ENCODE results near the gene SPSB3.

The SPSB3 gene

DNA sequence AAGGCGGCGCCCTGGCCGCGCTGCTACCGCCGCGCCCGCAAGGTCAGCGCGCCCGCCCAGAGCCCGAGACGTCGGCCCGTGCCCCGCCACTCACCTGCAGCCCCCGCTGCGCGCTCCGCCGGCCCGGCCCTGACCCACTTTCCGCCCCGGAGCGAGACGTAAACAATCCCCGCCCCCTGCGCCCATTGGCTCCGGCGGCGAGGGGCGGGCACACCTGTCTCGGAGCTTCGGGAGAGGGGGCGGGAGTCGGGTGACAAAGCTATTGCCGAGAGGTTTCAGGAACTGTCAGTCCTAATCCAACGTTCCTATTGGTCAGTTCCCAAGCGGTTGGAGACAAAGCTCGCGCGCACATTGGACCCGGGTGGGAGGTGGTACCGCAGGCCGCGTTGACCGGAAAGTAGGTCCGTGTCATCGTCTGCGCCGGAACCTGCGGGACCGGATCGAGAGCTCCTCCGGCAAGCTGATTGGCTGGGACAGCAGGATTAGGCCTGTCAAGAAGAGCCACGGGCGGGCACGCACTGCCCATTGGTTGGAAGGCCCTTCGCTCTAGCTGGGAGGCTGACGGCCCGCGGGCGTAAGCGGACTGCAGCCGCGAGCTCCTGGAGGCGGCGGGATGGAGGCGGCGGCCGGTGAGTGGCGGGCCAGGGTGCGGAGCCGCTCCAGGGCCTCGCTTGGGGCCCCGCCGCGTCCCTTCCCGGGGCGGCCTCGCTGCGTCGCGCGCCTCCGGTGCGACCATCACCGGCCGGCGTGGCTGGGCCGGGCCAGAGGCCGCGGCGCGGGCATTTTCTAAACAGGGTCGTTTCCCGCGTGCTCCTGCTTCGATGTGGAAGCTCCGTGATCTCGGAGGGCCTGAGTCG is at the start of gene SPSB3, which contains the start of gene NUBP2:
Gene SPSB3 (minus strand): TSS at position 164 of the 857 bp plus-strand sequence. CDS start 1,088 bp downstream, outside the sequence.
Gene NUBP2 (plus strand): TSS at position 553 of the 857 bp plus-strand sequence. CDS start 61 bp downstream, at position 614.
- peak within 1 kb of the TSS; percentile 96 for H3K9ac ChIP-seq (ENCODE audit: low read depth, low read length)
- no peaks in the 10 kb centered on the region for H3K9me3 ChIP-seq (ENCODE audit: control insufficient read depth, insufficient read depth, low read length)
- H3K4me1 ChIP-seq (ENCODE audit: insufficient read depth, low read length): no peaks in the 10 kb centered on the region; the same call in 1 of the 2 replicates
- H3K36me3 ChIP-seq (ENCODE audit: insufficient read depth, low read length): no peaks in the 10 kb centered on the region; the same call in 1 of the 2 replicates

DNA sequence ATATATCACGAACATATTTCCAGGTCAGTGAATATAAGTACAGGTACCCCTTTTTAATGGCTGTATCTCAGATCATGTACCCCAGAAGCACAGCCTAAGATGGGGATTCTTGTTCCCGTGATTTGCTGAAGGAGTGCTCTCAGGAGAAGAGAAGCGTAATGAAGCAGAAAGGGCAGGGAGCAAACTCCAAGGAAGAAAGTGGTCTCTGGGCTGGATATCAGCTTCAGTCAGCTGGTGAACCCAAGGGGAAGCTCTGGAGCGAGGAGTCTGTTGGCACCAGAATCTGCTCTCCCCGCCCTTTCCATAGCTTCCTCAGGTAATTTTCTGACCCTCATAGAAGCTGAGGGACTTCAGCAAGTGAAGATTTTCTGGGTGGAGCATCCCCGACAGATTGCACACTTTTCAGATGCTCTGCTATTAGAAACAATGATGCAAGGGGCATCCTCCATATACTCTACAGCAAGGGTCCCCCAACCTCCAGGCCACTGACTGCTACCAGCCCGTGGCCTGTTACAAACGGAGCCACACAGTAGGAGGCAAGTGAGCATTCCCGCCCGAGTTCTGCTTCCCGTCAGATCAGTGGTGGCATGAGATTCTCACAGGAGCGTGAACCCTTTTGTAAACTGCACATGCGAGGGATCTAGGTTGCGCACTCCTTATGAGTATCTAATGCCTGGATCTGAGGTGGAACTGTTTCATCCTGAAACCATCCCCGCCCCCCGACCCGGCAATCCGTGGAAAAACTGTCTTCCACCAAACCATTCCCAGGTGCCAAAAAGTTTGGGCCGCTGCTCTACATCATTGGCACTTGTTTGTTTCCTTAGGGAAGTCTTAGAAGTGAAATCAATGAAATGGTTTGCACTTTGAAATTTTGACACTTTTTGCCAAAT is 49.1 kb upstream of the SPSB3 start:
- no peaks in the 10 kb centered on the region for H3K36me3 ChIP-seq (ENCODE audit: insufficient read depth, low read length)
- H3K4me1 ChIP-seq (ENCODE audit: insufficient read depth, low read length): peaks cover 7% of the 10 kb centered on the region; the same call in 1 of the 2 replicates
- no peak overlapping the region for H3K9ac ChIP-seq (ENCODE audit: low read depth, low read length)

DNA sequence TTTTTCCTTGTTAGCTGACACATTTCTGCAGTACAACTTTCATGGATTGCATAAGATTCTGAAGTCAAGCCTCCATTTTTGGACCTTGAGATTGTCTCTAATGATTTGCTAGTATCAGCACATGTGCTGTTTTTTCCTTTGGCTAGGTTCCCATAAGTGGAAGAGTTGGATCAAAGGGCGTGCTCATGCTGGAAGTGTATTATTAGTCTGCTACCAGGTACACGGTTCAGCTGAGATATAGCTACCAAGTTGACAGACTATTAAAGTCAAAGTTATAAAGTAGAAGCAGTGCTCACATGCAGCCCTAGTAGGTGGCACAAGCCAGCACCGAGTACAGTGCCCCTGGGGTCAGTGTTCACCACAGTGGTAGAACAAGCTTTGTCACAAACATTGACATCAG is 47.8 kb upstream of the SPSB3 start:
- Histone ChIP-seq H3K9ac (ENCODE audit: low read depth, low read length) (no peak overlapping the region), H3K9me3 (ENCODE audit: control insufficient read depth, insufficient read depth, low read length) (no peaks in the 10 kb centered on the region), H3K4me1 (ENCODE audit: insufficient read depth, low read length) (peaks cover 7% of the 10 kb centered on the region; the same call in 1 of the 2 replicates), H3K36me3 (ENCODE audit: insufficient read depth, low read length) (no peaks in the 10 kb centered on the region)

More for the DNA sequence above, 49.1 kb upstream of the SPSB3 start:
- no peaks in the 10 kb centered on the region for H3K9me3 ChIP-seq (ENCODE audit: control insufficient read depth, insufficient read depth, low read length)

DNA sequence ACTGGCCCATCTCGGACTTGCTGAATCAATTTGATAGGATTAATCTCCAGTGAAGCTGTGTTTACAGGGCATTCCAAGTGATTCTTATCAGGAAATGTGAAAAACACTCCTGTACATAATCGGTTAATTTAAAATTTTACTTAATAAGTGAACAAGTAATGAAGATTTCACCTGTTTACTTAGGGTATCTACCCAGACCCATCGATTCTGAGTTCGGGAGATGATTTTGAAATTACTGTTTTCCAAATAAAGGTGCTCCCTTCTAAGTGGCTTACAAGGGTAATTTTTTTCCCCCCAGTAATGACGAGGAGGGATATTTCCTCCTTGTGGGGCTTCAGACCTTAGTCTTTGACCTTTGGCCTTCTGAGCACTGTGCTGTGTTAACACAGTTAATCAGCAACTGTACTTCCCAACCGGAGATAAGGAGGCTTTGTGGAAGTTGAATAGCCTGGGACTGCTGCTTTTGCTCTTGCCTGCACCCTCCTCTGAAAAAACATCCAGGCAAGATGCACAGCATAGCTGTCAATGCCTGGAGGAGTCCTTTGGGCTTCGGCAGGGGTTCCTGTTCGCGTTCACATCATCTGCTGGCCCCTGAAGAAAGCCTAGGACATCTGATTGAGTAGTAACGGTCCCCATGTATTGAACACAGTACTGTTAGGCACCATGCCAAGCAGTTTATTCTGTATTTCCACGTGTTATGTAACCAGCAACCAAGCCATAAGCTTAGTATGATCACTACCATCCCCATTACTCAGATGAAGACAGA is 46.5 kb upstream of the SPSB3 start:
- Histone ChIP-seq H3K9me3 (ENCODE audit: control insufficient read depth, insufficient read depth, low read length) (no peaks in the 10 kb centered on the region), H3K36me3 (ENCODE audit: insufficient read depth, low read length) (no peaks in the 10 kb centered on the region), H3K4me1 (ENCODE audit: insufficient read depth, low read length) (peaks cover 7% of the 10 kb centered on the region; the same call in 1 of the 2 replicates), H3K9ac (ENCODE audit: low read depth, low read length) (no peak overlapping the region)

DNA sequence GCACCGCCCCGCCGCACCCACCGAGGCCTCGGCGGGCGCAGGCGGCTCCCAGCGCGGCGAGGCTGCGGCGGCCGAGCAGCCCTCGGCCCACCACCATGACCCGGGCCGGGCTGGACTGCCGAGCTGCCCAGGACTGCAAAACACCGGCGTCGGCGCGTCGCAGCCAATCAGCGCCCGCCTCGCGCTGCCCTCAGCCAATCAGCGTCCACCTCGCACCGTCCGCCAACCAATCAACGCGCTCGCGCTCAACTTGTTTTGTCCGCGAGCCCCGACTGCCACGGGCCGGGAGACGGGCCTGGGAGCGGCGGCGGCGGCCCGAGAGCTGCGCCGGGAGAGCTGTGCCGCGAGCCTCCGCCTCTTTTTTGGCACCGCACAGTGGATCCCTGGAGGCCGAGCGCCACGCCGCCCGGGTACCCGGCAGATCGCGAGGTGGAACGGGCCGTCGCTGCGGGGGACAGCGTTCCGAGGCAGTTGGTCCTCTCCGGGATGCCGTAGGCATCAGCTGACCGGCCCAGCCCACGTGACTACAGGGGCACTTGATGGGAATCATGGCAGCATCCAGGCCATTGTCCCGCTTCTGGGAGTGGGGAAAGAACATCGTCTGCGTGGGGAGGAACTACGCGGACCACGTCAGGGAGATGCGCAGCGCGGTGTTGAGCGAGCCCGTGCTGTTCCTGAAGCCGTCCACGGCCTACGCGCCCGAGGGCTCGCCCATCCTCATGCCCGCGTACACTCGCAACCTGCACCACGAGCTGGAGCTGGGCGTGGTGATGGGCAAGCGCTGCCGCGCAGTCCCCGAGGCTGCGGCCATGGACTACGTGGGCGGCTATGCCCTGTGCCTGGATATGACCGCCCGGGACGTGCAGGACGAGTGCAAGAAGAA is 44.6 kb upstream of the SPSB3 start, which contains the start of the genes FAHD1 and HAGH:
Gene FAHD1 (plus strand): TSS at position 516 of the 883 bp plus-strand sequence. CDS start 33 bp downstream, at position 549.
Gene HAGH (minus strand): TSS at position 135 of the 883 bp plus-strand sequence. CDS start 38 bp downstream, at position 97.
- Histone ChIP-seq H3K4me1 (ENCODE audit: insufficient read depth, low read length) (peaks cover 7% of the 10 kb centered on the region; the same call in 1 of the 2 replicates), H3K9ac (ENCODE audit: low read depth, low read length) (peak within 1 kb of the TSS; percentile 88), H3K9me3 (ENCODE audit: control insufficient read depth, insufficient read depth, low read length) (no peaks in the 10 kb centered on the region), H3K36me3 (ENCODE audit: insufficient read depth, low read length) (no peaks in the 10 kb centered on the region)

DNA sequence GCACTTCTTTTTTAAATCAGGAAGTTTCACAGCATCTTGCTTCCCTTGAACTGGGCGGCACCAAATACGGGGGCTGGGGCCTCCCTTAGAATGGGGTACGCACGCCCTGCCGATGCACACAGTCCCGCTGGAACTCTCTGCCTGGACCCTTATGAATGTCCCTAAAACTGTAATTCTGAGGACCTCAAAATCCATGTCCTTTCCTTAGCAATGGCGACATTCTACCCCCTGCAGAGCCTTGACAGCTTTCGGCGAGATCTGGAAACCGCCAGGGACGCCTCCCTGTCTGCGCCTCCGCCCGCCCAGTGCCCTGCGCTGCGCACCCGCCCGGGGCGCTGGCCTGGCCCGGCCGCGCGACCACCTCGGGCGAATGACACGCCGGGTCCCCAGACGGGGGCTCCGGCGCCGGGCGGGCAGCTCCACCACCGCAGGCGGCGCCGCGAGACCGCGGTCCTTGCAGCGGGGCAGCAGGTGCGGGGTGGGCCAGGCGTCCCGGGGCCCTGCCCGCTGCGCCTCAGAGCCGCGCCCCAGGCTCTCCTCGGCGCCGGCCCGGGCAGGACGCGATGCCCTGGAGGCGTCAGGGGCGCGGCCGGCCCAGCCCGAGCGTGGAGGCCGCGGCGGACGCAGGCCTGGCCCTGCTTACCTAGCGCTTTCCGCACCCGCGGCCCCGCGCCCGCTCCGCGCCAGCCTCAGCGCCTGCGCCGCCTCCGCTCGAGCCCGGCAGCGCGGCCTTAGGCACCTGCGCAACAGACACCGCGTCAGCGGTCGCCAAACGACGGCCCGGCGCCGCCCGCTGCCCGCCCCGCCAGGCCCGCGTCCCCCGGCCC is 43.7 kb upstream of the SPSB3 start:
- no peaks in the 10 kb centered on the region for H3K9me3 ChIP-seq (ENCODE audit: control insufficient read depth, insufficient read depth, low read length)
- no peaks in the 10 kb centered on the region for H3K36me3 ChIP-seq (ENCODE audit: insufficient read depth, low read length)
- H3K9ac ChIP-seq (ENCODE audit: low read depth, low read length): peak overlapping the region; percentile 88; the same call in 1 of the 2 replicates
- peaks cover 7% of the 10 kb centered on the region; the same call in 1 of the 2 replicates for H3K4me1 ChIP-seq (ENCODE audit: insufficient read depth, low read length)

DNA sequence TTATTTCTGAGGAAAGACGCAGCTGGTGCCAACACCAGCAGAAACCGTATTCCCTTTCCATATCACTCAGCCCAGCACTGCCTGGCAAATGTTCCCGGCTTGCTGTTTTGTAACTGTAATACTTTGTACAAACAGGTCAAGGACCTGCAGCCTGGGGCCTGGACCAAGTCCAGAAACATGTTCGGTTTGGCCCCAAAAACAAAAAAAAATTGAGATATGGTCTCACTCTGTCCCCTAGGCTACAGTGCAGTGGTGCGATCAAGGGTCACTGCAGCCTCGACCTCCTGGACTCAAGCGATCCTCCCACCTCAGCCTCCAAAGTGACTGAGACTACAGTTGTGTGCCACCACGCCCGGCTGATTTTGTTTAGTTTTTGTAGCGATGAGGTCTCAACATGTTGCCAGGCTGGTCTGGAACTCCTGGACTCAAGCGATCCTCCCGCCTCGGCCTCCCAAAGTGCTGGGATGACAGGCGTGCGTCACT is 43.1 kb upstream of the SPSB3 start:
- Histone ChIP-seq H3K9me3 (ENCODE audit: control insufficient read depth, insufficient read depth, low read length) (no peaks in the 10 kb centered on the region), H3K9ac (ENCODE audit: low read depth, low read length) (peak overlapping the region; percentile 88; the same call in 1 of the 2 replicates), H3K36me3 (ENCODE audit: insufficient read depth, low read length) (no peaks in the 10 kb centered on the region), H3K4me1 (ENCODE audit: insufficient read depth, low read length) (peaks cover 7% of the 10 kb centered on the region; the same call in 1 of the 2 replicates)

DNA sequence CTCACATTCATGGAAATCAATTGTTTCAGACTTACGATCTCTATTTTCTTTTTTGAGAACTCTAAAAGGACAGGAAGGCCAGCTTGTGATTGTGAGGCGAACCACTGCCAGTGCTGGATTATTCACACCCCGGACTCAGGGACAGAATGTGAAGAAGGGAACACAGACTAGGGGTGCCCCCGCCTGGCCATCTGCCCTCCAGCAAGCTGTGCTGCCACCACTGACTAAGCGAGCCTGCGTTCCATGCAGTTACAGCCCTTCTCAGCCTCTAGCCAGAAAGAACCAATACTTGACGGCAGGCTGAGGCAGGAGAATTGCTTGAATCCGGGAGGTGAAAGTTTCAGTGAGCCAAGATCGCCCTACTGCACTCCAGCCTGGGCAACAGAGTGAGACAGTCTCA is 41.5 kb upstream of the SPSB3 start:
- H3K9ac ChIP-seq (ENCODE audit: low read depth, low read length): no peak overlapping the region
- no peaks in the 10 kb centered on the region for H3K36me3 ChIP-seq (ENCODE audit: insufficient read depth, low read length)
- H3K9me3 ChIP-seq (ENCODE audit: control insufficient read depth, insufficient read depth, low read length): no peaks in the 10 kb centered on the region
- 0 out of 2 replicates have a peak, but pooled peaks cover under 1% of the 10 kb centered on the region for H3K4me1 ChIP-seq (ENCODE audit: insufficient read depth, low read length)

DNA sequence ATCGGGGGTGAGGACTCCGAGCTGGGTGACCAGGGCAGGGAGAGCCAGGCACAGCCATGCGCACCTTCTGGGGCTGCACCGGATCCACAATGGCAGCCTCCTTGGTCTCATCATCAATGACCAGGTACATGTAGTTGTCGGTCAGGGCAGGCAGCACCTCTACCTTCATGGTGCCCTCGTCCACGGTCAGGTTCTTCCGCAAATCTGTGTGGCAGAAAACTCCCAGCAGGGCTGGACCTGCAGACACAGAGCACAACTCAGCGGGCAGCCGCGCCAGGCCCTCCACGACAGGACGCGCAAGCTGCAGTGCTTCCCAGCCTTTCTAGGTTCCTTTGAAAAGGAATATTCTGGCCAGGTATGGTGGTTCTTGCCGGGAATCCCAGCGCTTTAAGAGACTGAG is 40.4 kb upstream of the SPSB3 start:
- no peaks in the 10 kb centered on the region for H3K36me3 ChIP-seq (ENCODE audit: insufficient read depth, low read length)
- H3K9ac ChIP-seq (ENCODE audit: low read depth, low read length): no peak overlapping the region
- H3K4me1 ChIP-seq (ENCODE audit: insufficient read depth, low read length): no peaks in the 10 kb centered on the region
- no peaks in the 10 kb centered on the region for H3K9me3 ChIP-seq (ENCODE audit: control insufficient read depth, insufficient read depth, low read length)

DNA sequence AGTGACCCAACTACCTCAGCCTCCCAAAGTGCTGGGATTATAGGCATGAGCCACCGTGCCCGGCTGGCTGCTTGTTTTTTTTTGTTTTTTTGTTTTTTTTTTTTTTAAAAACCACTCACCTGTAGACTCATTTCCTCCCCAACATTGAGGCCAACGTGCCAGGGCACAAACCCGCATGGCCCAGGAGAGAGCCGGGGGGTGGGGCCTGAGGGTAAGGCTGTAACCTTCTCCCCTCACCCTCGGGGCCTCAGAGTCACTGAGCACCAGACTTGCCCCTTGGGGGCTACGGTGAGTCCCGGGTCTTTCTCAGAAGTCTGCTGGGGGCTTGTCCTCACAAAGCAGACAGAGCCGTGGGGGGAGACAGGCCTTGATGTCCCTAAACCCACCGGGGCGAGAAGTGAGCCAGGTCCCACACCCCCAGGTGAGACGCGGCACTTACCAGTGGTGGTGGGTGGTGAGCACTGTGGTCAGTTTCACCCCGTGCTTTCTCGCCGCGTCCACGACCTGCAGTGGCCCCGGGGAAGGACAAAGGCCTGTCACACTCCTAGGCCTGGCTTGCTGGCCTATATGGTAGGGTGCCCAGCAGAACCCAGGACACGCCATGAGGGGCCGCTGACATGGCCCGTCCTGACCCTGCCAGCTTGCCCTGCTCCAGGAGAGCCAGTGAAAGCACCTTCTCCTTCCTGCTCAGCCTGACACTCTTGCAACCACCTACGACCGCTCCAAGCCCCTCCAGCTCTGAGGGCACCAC is 39.7 kb upstream of the SPSB3 start:
- H3K9me3 ChIP-seq (ENCODE audit: control insufficient read depth, insufficient read depth, low read length): no peaks in the 10 kb centered on the region
- H3K4me1 ChIP-seq (ENCODE audit: insufficient read depth, low read length): no peaks in the 10 kb centered on the region
- no peaks in the 10 kb centered on the region for H3K36me3 ChIP-seq (ENCODE audit: insufficient read depth, low read length)

DNA sequence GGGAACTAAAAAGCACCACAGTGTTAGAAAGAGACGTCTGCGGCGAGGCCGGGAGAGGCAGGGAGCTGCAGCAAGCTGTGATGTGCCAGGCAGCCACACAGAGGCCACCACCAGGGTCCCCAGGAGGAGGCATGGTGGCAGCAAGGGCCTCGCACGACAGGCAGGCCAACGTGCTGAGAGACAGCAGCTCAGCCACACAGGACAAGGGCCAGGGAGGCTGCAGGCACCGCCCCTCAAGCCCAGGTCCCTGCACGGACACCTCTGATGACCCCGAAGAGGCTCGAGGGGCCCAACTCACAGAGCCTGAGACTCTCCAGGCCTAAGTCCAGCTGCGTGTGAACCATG is 38.5 kb upstream of the SPSB3 start:
- Histone ChIP-seq H3K9me3 (ENCODE audit: control insufficient read depth, insufficient read depth, low read length) (no peaks in the 10 kb centered on the region), H3K4me1 (ENCODE audit: insufficient read depth, low read length) (no peaks in the 10 kb centered on the region), H3K36me3 (ENCODE audit: insufficient read depth, low read length) (no peaks in the 10 kb centered on the region), H3K9ac (ENCODE audit: low read depth, low read length) (no peak overlapping the region)

More for the DNA sequence above, 39.7 kb upstream of the SPSB3 start:
- H3K9ac ChIP-seq (ENCODE audit: low read depth, low read length): no peak overlapping the region

Data from ES-I3 (cell line).